Smooth muscle cell of the coronary artery (primary cell): ENCODE measurements around the gene OR5T1. TPM values are rescaled to one million over a fixed set of nuclear protein-coding genes. Genes with fewer than 3 reads are reported as not detected.

Experiments used
- total RNA-seq: library from RNA; depleted of rRNA; stranded (reverse); fragments of >200 nt; gene quantifications from 2 replicates; pipeline ENCODE4 v1.2.3, GENCODE V29; 2014; ENCODE audit warnings: low replicate concordance

Gene OR5T1
- total RNA-seq, result not detected in 2 replicates

GRCh38 chr11:56273854-56274253 lies at the start of gene OR5T1:
Gene OR5T1, plus strand, starts transcription at chr11:56274154. Its CDS starts 1,485 bp downstream, at chr11:56275639.

GRCh38 chr11:56234155-56234554 lies 39.8 kb upstream of the OR5T1 start, which contains the start of gene OR5T2:
Gene OR5T2, minus strand, starts transcription at chr11:56234255. Its CDS starts 1,193 bp downstream, at chr11:56233062.

GRCh38 chr11:56251954-56252353 lies 22.0 kb upstream of the OR5T1 start, which contains the start of gene OR5T3:
Gene OR5T3, plus strand, starts transcription at chr11:56252254. Its CDS starts 0 bp downstream, at chr11:56252254.

GRCh38 chr11:56292154-56292553 lies 18.2 kb downstream of the OR5T1 start, which contains the start of gene OR8H1:
Gene OR8H1, minus strand, starts transcription at chr11:56292254. Its CDS starts 1,192 bp downstream, at chr11:56291062.

GRCh38 chr11:56314844-56315243 lies 40.9 kb downstream of the OR5T1 start, which contains the start of gene OR8K3:
Gene OR8K3, plus strand, starts transcription at chr11:56315144. Its CDS starts 3,163 bp downstream, at chr11:56318307.

Other genes with a start within 250 kb of the OR5T1 start
- gene OR5AS1, start 246.5 kb upstream of the OR5T1 start, total RNA-seq, result not detected in 2 replicates
- not detected in 2 replicates for gene OR8I2, start 180.8 kb upstream of the OR5T1 start, total RNA-seq
- gene OR8H2, start 170.5 kb upstream of the OR5T1 start, total RNA-seq, result not detected in 2 replicates
- not detected in 2 replicates for gene OR8H3, start 151.8 kb upstream of the OR5T1 start, total RNA-seq
- not detected in 2 replicates for gene OR8J3, start 134.0 kb upstream of the OR5T1 start, total RNA-seq
- not detected in 2 replicates for gene OR8K5, start 113.8 kb upstream of the OR5T1 start, total RNA-seq
- gene OR5J2, start 97.5 kb upstream of the OR5T1 start, total RNA-seq, result not detected in 2 replicates
- not detected in 2 replicates for gene OR5T2, start 39.9 kb upstream of the OR5T1 start, total RNA-seq
- not detected in 2 replicates for gene OR5T3, start 21.9 kb upstream of the OR5T1 start, total RNA-seq
- gene OR8H1, start 18.1 kb downstream of the OR5T1 start, total RNA-seq, result not detected in 2 replicates
- not detected in 2 replicates for gene OR8K3, start 41.0 kb downstream of the OR5T1 start, total RNA-seq
- gene OR8K1, start 71.9 kb downstream of the OR5T1 start, total RNA-seq, result not detected in 2 replicates
- not detected in 2 replicates for gene OR8J1, start 80.1 kb downstream of the OR5T1 start, total RNA-seq
- not detected in 2 replicates for gene OR8U1, start 101.5 kb downstream of the OR5T1 start, total RNA-seq
- not detected in 2 replicates for gene OR5AL1, start 138.5 kb downstream of the OR5T1 start, total RNA-seq
- not detected in 2 replicates for gene OR5M3, start 199.2 kb downstream of the OR5T1 start, total RNA-seq
- gene OR5M8, start 217.2 kb downstream of the OR5T1 start, total RNA-seq, result not detected in 2 replicates